ENCODE measurements around the gene SERTAD4. TPM values are rescaled to one million over a fixed set of nuclear protein-coding genes. Genes with fewer than 3 reads are reported as not detected.

The SERTAD4 gene
- total and polyA plus RNA-seq, 10 donors: 0.02 to 0.09 (median 0.06) TPM; not detected in 5

DNA sequence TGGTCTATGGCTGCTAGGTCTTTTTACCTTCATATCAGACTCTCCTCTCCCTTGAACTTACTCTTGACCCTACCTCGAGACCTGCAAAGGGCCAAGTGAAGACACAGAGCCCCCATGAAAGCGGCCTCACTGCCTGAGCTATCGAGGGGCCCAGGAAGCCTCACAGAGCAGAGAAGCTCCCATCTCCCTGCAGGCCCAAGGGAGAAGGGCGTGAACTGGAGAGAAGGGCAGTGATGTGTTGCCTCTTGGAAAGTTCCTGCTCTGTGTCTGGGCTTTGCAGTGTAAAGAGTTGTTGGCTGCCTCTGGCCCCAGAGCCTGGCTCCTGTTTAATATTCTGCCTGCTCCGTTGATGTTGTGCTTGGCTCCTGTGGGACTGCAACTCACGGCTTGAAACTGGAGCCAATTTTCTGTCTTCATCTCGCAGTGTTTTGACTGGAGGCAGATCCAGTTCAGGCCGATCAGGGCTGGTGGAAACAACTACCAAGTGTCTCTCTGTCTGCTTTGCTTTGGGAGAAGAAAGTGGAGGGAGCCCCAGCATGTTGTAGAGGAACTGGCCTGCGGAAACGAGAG lies 4.3 kb downstream of the SERTAD4 start:
- DNase-seq: no peak
- 41 to 57% (median 46%) methylated on average over 10 of the region's 10 CpGs for WGBS, 5 donors
- Histone ChIP-seq H3K27ac (no peak overlapping the region), H3K36me3 (no peaks in the 10 kb centered on the region), H3K4me1 (peaks cover 5 to 24% (median 22%) of the 10 kb centered on the region in 6 donors), H3K27me3 (replicated peaks in 1 of 7) (peaks cover 0 to 97% (median 48%) of the 10 kb centered on the region in 7 donors), H3K4me3 (no peak overlapping the region), H3K9me3 (no peaks in the 10 kb centered on the region)
- TF ChIP-seq POLR2AphosphoS5 (IDR thresholded peaks at IDR 0.05) (no peak), POLR2A (IDR thresholded peaks at IDR 0.05) (no peak)
- TF ChIP-seq, protein P1, sequence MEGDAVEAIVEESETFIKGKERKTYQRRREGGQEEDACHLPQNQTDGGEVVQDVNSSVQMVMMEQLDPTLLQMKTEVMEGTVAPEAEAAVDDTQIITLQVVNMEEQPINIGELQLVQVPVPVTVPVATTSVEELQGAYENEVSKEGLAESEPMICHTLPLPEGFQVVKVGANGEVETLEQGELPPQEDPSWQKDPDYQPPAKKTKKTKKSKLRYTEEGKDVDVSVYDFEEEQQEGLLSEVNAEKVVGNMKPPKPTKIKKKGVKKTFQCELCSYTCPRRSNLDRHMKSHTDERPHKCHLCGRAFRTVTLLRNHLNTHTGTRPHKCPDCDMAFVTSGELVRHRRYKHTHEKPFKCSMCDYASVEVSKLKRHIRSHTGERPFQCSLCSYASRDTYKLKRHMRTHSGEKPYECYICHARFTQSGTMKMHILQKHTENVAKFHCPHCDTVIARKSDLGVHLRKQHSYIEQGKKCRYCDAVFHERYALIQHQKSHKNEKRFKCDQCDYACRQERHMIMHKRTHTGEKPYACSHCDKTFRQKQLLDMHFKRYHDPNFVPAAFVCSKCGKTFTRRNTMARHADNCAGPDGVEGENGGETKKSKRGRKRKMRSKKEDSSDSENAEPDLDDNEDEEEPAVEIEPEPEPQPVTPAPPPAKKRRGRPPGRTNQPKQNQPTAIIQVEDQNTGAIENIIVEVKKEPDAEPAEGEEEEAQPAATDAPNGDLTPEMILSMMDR (IDR thresholded peaks at IDR 0.05 in 8 of 11, conservative IDR thresholded peaks at IDR 0.05 in 3 of 11): no peak
- intact Hi-C loops (cut with DNase I; ENCODE audit: low total_unique reads): no loop called here

DNA sequence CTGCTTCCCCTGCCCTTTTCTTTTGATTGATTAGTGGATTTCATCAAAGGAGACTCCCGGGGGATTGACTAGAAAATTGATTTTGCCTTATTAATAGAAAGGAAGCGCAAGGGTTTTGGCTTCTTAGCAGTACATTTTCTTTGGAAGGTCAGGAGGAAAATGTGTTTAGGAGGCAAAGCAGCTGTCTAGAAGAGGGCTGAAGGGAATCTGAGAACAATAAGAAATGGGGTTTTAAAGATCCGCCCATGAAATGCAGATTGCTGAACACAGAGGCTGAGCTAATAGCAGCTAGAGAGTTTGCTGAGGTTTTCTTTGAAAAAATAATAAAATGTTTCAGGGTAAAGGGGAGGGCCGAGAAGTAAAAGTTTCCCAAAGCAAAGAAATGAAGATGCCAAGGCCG lies 4.9 kb downstream of the SERTAD4 start:
- WGBS, 5 donors: 53 to 64% (median 59%) methylated on average over 5 of the region's 5 CpGs
- H3K27ac ChIP-seq: no peak overlapping the region
- TF ChIP-seq POLR2A (IDR thresholded peaks at IDR 0.05): no peak
- TF ChIP-seq POLR2AphosphoS5 (IDR thresholded peaks at IDR 0.05): no peak
- TF ChIP-seq, protein P1 (IDR thresholded peaks at IDR 0.05 in 8 of 11, conservative IDR thresholded peaks at IDR 0.05 in 3 of 11): no peak
- H3K9me3 ChIP-seq: no peaks in the 10 kb centered on the region
- intact Hi-C loops (cut with DNase I; ENCODE audit: low total_unique reads): no loop called here
- peaks cover 5 to 19% (median 17%) of the 10 kb centered on the region in 6 donors for H3K4me1 ChIP-seq
- H3K27me3 ChIP-seq (replicated peaks in 1 of 7): peaks cover 0 to 97% (median 48%) of the 10 kb centered on the region in 7 donors
- no peak for DNase-seq
- no peak overlapping the region for H3K4me3 ChIP-seq
- H3K36me3 ChIP-seq: no peaks in the 10 kb centered on the region

DNA sequence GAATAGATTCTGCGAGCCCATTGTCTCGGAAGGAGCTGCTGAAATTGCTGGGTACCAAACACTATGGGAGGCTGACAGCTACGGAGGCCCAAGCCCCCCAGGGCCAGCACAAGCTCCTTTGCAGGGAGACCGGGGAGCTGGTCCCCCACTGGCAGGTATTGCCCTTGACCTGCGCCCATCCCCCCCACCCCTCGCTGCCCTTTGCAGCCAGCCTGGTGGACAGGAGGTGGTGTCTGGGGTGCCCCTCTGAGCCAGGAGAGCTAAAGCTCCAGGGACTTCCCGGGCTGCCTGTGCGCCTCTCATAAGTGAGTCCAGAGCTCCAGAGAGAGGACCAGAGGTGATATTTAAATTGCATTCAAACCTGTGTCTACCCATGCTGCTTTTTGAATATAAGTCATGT lies 5.4 kb downstream of the SERTAD4 start:
- Histone ChIP-seq H3K4me1 (peaks cover 5 to 15% (median 13%) of the 10 kb centered on the region in 6 donors), H3K27me3 (replicated peaks in 1 of 7) (peaks cover 0 to 97% (median 44%) of the 10 kb centered on the region in 7 donors), H3K9me3 (no peaks in the 10 kb centered on the region), H3K27ac (no peak overlapping the region), H3K4me3 (no peak overlapping the region), H3K36me3 (no peaks in the 10 kb centered on the region)
- DNase-seq: no peak
- 83 to 94% (median 88%) methylated on average over 4 to 8 of the region's 8 CpGs for WGBS, 5 donors
- no peak for TF ChIP-seq POLR2AphosphoS5 (IDR thresholded peaks at IDR 0.05)
- TF ChIP-seq, protein P1 (IDR thresholded peaks at IDR 0.05 in 8 of 11, conservative IDR thresholded peaks at IDR 0.05 in 3 of 11): no peak
- no peak for TF ChIP-seq POLR2A (IDR thresholded peaks at IDR 0.05)
- intact Hi-C loops (cut with DNase I; ENCODE audit: low total_unique reads): no loop called here

DNA sequence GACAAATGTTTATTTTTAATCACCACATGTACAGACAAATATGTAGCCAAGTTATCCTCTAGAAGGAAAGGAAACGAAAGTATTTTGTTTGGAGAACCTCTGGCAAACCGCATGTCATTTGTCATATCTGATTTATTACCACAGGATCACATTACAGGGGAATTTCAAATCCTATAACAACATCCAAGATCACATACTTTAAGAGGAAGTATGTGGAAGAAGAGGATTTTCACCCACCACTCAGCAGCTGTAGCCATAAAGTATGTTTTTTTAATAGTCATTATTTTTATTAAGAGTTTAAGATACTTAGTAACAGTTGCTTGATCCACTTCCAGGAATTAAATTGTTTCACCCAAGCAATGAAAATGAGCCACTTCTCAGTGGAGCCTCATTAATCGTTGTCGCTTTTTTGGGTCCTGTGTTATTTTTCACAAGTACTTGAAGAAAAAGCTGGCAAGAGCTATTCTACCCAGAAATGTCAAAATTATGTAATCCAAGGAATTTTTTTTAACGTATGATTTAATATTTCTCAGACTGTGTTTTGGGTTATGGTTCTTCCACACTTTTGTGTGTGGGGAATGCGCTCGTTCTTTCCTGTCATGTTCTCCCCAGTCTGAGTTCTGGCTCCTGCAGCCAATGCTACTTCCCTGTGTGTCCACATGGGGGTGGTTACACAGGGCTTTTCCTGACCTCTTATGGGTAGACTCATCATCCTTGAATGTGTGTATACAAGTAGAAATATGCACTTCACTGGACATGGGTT lies 6.9 kb downstream of the SERTAD4 start:
- Histone ChIP-seq H3K4me1 (no peaks in the 10 kb centered on the region), H3K9me3 (no peaks in the 10 kb centered on the region), H3K27ac (no peak overlapping the region), H3K27me3 (replicated peaks in 1 of 7) (peaks cover 0 to 94% (median 29%) of the 10 kb centered on the region in 7 donors), H3K36me3 (no peaks in the 10 kb centered on the region), H3K4me3 (no peak overlapping the region)
- no peak for TF ChIP-seq POLR2AphosphoS5 (IDR thresholded peaks at IDR 0.05)
- TF ChIP-seq, protein P1 (IDR thresholded peaks at IDR 0.05 in 8 of 11, conservative IDR thresholded peaks at IDR 0.05 in 3 of 11): peak in 2 of 11 experiments; percentile 22 to 30
- 56 to 62% (median 59%) methylated on average over 7 of the region's 7 CpGs for WGBS, 5 donors
- DNase-seq: no peak
- intact Hi-C loops (cut with DNase I; ENCODE audit: low total_unique reads): no loop called here

All from spleen (tissue), 11 donors.